Mononuclear cell (primary cell): ENCODE data around the gene RNF180. TPM values are rescaled to one million over a fixed set of nuclear protein-coding genes. Genes with fewer than 3 reads are reported as not detected.
"Not testable (repeated sequence)": the region's sequence is repeated elsewhere in the genome, so short reads cannot be mapped to it uniquely, and the experiment has no call there.

Source experiments
- H3K27me3 ChIP-seq: 2 replicates; pipeline ENCODE4 v1.6.0; 2011; ENCODE audit warnings: low read length, control low read depth; ENCODE audit not compliant: insufficient read depth
- H3K4me1 ChIP-seq: 2 replicates; pipeline ENCODE4 v1.5.1; 2011; ENCODE audit warnings: mild to moderate bottlenecking, low read length, control low read depth; ENCODE audit not compliant: insufficient read depth
- H3K4me3 ChIP-seq: 2 replicates; pipeline ENCODE4 v1.5.1; 2011; ENCODE audit warnings: mild to moderate bottlenecking, low read length, moderate library complexity
- H3K9me3 ChIP-seq: 2 replicates; pipeline ENCODE4 v1.5.1; 2011; ENCODE audit warnings: low read depth, mild to moderate bottlenecking, control low read depth, low read length
- total RNA-seq: library from RNA; depleted of rRNA; stranded (reverse); fragments of >200 nt; gene quantifications from one replicate; pipeline ENCODE4 v1.2.3, GENCODE V29; 2012

RNF180 gene
- total RNA-seq, 1 donor: not detected

DNA sequence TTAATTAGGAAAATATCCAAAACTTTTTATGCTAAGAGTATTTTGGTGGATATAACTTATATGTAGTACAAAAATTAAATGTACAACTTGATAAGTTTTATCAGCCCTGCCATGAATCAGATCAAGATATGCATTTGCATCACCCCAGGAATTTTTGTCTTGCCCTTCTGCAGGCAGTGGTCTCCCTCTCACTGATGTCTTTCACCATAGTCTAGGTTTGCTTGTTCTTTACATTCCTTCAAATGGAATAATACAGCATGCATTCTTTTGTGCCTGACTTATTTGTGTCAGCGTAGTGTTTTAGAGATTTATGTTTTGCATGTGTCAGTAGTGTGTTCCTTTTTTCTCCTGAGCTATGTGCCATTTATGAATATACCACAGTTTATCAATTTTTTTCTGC is 36.4 kb downstream of the RNF180 start:
- Histone ChIP-seq H3K27me3 (no peaks in the 10 kb centered on the region), H3K9me3 (no peaks in the 10 kb centered on the region), H3K4me3 (no peak overlapping the region), H3K4me1 (no peaks in the 10 kb centered on the region)

GRCh38 chr5:64206653-64207052 is 41.0 kb downstream of the RNF180 start:
- no peak overlapping the region for H3K4me3 ChIP-seq
- no peaks in the 10 kb centered on the region for H3K27me3 ChIP-seq
- no peaks in the 10 kb centered on the region for H3K4me1 ChIP-seq
- no peaks in the 10 kb centered on the region for H3K9me3 ChIP-seq

- H3K4me1 ChIP-seq: no peaks in the 10 kb centered on the region
Measured at GRCh38 chr5:64207978-64208377, 42.3 kb downstream of the RNF180 start.

GRCh38 chr5:64209353-64209752 is 43.7 kb downstream of the RNF180 start:
- H3K27me3 ChIP-seq: no peaks in the 10 kb centered on the region
- H3K9me3 ChIP-seq: no peaks in the 10 kb centered on the region
- H3K4me1 ChIP-seq: no peaks in the 10 kb centered on the region
- no peak overlapping the region for H3K4me3 ChIP-seq

More at GRCh38 chr5:64207978-64208377, 42.3 kb downstream of the RNF180 start:
- Histone ChIP-seq H3K9me3 (no peaks in the 10 kb centered on the region), H3K4me3 (no peak overlapping the region), H3K27me3 (no peaks in the 10 kb centered on the region)

- H3K4me1 ChIP-seq: no peaks in the 10 kb centered on the region
- no peak overlapping the region for H3K4me3 ChIP-seq
- no peaks in the 10 kb centered on the region for H3K9me3 ChIP-seq
- no peaks in the 10 kb centered on the region for H3K27me3 ChIP-seq
Measured at GRCh38 chr5:64210866-64211265, 45.2 kb downstream of the RNF180 start.

GRCh38 chr5:64213011-64213410 is 47.4 kb downstream of the RNF180 start:
- Histone ChIP-seq H3K4me1 (no peaks in the 10 kb centered on the region), H3K9me3 (no peaks in the 10 kb centered on the region), H3K4me3 (no peak overlapping the region), H3K27me3 (no peaks in the 10 kb centered on the region)

DNA sequence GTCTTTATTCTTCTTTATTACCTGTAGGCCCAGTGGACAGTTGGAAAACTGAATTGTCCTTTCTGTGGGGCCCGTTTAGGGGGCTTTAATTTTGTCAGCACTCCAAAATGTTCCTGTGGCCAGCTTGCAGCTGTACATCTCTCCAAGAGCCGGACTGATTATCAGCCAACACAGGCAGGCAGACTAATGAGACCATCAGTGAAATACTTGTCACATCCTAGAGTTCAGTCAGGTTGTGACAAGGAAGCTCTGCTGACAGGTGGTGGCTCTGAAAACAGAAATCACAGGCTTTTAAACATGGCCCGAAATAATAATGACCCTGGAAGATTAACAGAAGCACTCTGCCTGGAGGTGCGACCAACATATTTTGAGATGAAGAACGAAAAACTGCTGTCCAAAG is 47.9 kb downstream of the RNF180 start:
- H3K27me3 ChIP-seq: no peaks in the 10 kb centered on the region
- H3K9me3 ChIP-seq: no peaks in the 10 kb centered on the region
- H3K4me3 ChIP-seq: no peak overlapping the region
- H3K4me1 ChIP-seq: no peaks in the 10 kb centered on the region

- no peaks in the 10 kb centered on the region for H3K9me3 ChIP-seq
- H3K4me3 ChIP-seq: no peak overlapping the region
- no peaks in the 10 kb centered on the region for H3K4me1 ChIP-seq
- H3K27me3 ChIP-seq: no peaks in the 10 kb centered on the region
Measured at GRCh38 chr5:64214132-64214531, 48.5 kb downstream of the RNF180 start.

- H3K4me3 ChIP-seq: no peak overlapping the region
- H3K9me3 ChIP-seq: no peaks in the 10 kb centered on the region
- no peaks in the 10 kb centered on the region for H3K4me1 ChIP-seq
- H3K27me3 ChIP-seq: no peaks in the 10 kb centered on the region
Measured at GRCh38 chr5:64221911-64222310, 56.3 kb downstream of the RNF180 start.

DNA sequence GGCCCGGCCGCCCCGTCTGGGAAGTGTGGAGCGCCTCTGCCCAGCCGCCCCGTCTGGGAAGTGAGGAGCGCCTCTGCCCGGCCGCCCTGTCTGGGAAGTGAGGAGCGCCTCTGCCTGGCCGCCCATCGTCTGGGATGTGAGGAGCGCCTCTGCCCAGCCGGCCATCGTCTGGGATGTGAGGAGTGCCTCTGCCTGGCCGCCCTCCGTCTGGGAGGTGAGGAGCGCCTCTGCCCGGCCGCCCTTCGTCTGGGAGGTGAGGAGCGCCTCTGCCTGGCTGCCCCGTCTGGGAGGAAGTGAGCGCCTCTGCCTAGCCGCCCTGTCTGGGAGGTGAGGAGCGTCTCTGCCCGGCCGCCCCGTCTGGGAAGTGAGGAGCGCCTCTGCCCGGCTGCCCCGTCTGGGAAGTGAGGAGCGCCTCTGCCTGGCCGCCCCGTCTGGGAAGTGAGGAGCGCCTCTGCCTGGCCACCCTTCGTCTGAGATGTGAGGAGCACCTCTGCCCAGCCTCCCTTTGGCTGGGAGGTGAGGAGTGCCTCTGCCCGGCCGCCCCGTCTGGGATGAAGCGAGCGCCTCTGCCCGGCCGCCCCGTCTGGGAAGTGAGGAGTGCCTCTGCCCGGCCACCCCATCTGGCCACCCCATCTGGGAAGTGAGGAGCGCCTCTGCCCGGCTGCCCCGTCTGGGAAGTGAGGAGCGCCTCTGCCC is 59.8 kb downstream of the RNF180 start:
- not testable (repeated sequence) for H3K4me3 ChIP-seq, H3K9me3 ChIP-seq, H3K27me3 ChIP-seq, H3K4me1 ChIP-seq

- H3K4me1 ChIP-seq, H3K9me3 ChIP-seq, H3K4me3 ChIP-seq, H3K27me3 ChIP-seq: not testable (repeated sequence)
Measured at GRCh38 chr5:64227131-64227537, 61.5 kb downstream of the RNF180 start.

- no peaks in the 10 kb centered on the region for H3K9me3 ChIP-seq
- no peaks in the 10 kb centered on the region for H3K27me3 ChIP-seq
- no peaks in the 10 kb centered on the region for H3K4me1 ChIP-seq
- no peak overlapping the region for H3K4me3 ChIP-seq
Measured at GRCh38 chr5:64229163-64229774, 63.6 kb downstream of the RNF180 start.

GRCh38 chr5:64260756-64261155 is 95.1 kb downstream of the RNF180 start:
- no peaks in the 10 kb centered on the region for H3K4me1 ChIP-seq
- no peak overlapping the region for H3K4me3 ChIP-seq
- no peaks in the 10 kb centered on the region for H3K27me3 ChIP-seq
- no peaks in the 10 kb centered on the region for H3K9me3 ChIP-seq

DNA sequence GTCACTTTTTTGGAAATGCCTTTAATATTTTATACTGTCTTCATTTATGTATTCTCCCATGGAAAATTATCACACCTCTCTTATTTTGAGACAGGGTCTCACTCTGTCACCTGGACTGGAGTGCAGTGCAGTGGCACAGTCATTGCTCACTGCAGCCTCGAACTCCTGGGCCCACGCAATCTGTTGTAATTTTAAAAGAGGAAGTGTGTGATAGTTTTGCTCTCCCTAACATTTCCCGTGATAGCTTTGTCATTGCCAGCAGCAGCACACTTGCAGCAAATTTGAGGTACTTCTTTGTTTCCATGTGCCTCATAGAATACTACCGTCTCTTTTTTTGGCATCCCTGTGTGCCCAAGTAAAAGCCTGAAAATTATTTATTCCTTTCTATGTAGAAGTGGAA is 103.5 kb downstream of the RNF180 start:
- no peaks in the 10 kb centered on the region for H3K9me3 ChIP-seq
- H3K4me1 ChIP-seq: no peaks in the 10 kb centered on the region
- H3K4me3 ChIP-seq: no peak overlapping the region
- H3K27me3 ChIP-seq: no peaks in the 10 kb centered on the region

- Histone ChIP-seq H3K27me3 (no peaks in the 10 kb centered on the region), H3K4me1 (no peaks in the 10 kb centered on the region), H3K9me3 (no peaks in the 10 kb centered on the region), H3K4me3 (no peak overlapping the region)
Measured at GRCh38 chr5:64273276-64273675, 107.6 kb downstream of the RNF180 start.
